GM06990 (cell line): Measurements from ENCODE around the gene SNAPC4.

Experiments
- DNase-seq: peaks from one replicate; pipeline ENCODE4 v3.0.0-alpha.2; 2011; ENCODE audit not compliant: insufficient read length; ENCODE audit errors: extremely low read depth
- H3K27me3 ChIP-seq: replicated peaks from 2 replicates; pipeline ENCODE4 v1.6.0; 2011; ENCODE audit warnings: low read length; ENCODE audit not compliant: control insufficient read depth, insufficient read depth
- H3K36me3 ChIP-seq: 2 replicates; pipeline ENCODE4 v1.5.1; 2011; ENCODE audit warnings: low read length; ENCODE audit not compliant: control insufficient read depth, insufficient read depth
- H3K4me3 ChIP-seq: replicated peaks from 2 replicates; pipeline ENCODE4 v1.5.1; 2011; ENCODE audit warnings: low read depth, mild to moderate bottlenecking, control low read depth, low read length
- TF ChIP-seq, protein P1 (sequence below): IDR thresholded peaks from 2 replicates; pipeline ENCODE4 v1.5.1; 2011; ENCODE audit warnings: low read length, control low read depth, mild to moderate bottlenecking, inconsistent platforms; ENCODE audit not compliant: insufficient read depth, poor library complexity, severe bottlenecking

SNAPC4 gene

DNA sequence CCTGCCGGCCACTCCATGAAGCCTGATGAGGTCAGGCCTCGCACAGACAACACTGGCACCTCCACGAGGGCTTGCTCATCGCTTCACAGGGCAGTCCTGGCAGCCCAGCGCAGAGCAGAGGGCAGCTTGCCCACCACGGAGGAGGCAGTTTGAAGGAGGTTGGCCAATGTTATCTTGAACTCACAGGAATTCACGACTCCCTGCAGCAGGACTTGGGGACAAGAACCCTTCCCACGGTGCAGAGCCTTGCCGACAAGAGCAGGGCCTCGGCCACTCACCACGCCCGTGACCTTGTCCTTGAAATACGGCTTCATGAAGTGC, 5.0 kb downstream of the SNAPC4 start:
- Histone ChIP-seq H3K27me3 (no peaks in the 10 kb centered on the region), H3K36me3 (peaks cover 51% of the 10 kb centered on the region), H3K4me3 (no peak overlapping the region)
- TF ChIP-seq, protein P1, sequence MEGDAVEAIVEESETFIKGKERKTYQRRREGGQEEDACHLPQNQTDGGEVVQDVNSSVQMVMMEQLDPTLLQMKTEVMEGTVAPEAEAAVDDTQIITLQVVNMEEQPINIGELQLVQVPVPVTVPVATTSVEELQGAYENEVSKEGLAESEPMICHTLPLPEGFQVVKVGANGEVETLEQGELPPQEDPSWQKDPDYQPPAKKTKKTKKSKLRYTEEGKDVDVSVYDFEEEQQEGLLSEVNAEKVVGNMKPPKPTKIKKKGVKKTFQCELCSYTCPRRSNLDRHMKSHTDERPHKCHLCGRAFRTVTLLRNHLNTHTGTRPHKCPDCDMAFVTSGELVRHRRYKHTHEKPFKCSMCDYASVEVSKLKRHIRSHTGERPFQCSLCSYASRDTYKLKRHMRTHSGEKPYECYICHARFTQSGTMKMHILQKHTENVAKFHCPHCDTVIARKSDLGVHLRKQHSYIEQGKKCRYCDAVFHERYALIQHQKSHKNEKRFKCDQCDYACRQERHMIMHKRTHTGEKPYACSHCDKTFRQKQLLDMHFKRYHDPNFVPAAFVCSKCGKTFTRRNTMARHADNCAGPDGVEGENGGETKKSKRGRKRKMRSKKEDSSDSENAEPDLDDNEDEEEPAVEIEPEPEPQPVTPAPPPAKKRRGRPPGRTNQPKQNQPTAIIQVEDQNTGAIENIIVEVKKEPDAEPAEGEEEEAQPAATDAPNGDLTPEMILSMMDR: no peak
- DNase-seq: no peak

DNA sequence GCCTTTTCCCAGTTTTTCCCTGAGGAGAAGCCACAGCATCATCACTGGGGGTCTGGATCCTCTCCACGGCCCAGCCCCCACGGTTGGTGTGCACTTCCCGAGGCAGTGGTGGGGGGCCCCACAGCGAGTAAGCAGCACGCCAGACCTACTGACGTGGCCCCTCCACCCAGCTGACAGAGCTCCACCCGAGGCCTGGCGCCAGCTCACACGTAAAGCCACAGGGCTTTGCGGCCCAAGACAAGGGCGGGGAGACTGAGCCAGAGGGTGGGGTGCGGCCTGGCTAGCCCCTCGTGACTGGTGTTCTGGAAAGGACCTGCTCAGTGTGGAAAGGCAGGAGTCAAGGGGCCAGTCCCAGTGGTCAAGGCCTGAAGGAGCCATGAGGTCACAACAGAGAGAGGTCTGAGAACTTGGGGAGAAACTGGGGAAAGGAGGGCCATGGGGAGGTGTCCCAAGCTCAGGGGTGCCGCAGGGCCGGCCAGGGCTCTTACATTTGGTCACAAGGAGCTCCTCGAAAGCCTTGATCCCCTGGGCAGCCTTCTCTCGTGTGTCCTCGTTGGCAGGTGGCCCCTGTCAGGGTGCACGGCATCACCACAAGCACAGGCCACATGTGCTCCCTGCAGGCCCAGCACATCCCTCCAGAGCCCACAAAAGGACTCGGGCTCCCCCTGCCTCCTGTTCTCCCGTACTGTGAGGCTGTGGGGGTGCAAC, 5.5 kb downstream of the SNAPC4 start:
- H3K4me3 ChIP-seq: no peak overlapping the region
- peaks cover 52% of the 10 kb centered on the region for H3K36me3 ChIP-seq
- TF ChIP-seq, protein P1: no peak
- H3K27me3 ChIP-seq: no peaks in the 10 kb centered on the region
- no peak for DNase-seq

DNA sequence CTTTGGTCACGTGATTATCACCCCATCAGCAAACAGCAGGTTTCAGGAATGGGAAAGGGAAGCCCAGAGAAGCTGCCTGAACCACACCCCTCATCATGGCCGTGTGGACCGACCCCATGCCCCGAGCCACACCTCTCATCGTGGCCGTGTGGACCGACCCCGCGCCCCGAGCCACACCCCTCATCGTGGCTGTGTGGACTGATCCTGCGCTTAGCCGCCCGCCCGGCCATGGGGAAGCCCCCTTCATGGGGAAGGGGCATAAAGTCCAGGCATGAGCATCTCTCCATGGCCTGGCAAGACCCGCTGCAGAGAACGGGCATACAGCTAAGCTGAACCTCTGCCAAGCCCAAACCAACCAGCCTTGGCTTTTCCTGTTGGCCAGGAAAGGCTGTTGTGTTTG, 6.4 kb downstream of the SNAPC4 start:
- H3K4me3 ChIP-seq: no peak overlapping the region
- TF ChIP-seq, protein P1: no peak
- no peaks in the 10 kb centered on the region for H3K27me3 ChIP-seq
- DNase-seq: no peak
- H3K36me3 ChIP-seq: peaks cover 59% of the 10 kb centered on the region

DNA sequence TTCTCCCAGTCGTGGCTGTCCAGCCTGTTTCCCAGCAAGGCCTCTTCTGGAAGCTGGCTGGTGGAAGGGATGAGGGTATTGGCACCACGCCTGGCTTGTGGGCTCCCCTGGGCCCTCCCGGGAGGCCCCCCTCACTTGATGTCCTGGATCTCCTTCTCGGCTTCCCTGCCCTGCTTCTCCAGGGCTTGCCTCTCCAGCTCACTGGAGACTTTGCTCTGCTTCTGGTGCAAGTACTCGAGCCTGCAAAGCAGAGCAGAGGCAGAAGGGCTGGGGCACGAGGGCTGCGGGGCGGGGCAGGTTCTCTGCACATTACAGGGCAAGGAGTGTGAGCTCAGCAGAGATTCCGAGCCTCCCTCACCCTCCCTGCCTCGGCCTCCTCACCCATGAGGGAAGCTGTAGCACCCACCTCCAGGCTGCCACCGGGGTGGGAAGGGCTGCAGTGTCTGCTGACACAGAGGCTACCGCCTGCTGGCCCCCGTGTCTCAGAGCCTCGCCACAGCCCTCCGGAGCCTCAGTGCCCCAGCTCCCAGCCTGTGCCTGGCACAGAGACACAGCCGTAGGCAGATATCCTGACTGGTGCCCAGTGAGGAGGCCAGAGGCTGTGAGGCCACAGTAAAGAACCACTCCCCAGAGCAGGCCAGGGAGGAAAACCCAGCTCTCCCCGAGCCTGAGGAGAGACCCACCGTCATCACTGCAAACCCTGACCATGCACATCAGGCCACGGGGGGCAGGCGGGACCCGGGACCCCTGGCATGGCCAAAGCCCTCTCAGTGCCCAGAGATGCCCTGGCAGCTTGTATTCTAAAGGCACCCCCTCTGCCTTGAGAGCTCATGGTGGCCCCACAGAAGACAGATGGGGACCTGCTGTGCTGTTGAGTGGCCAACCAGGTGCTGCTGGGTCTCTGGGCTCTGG, 7.2 kb downstream of the SNAPC4 start:
- H3K4me3 ChIP-seq: no peak overlapping the region
- TF ChIP-seq, protein P1: no peak
- H3K36me3 ChIP-seq: peaks cover 59% of the 10 kb centered on the region
- no peaks in the 10 kb centered on the region for H3K27me3 ChIP-seq
- no peak for DNase-seq

DNA sequence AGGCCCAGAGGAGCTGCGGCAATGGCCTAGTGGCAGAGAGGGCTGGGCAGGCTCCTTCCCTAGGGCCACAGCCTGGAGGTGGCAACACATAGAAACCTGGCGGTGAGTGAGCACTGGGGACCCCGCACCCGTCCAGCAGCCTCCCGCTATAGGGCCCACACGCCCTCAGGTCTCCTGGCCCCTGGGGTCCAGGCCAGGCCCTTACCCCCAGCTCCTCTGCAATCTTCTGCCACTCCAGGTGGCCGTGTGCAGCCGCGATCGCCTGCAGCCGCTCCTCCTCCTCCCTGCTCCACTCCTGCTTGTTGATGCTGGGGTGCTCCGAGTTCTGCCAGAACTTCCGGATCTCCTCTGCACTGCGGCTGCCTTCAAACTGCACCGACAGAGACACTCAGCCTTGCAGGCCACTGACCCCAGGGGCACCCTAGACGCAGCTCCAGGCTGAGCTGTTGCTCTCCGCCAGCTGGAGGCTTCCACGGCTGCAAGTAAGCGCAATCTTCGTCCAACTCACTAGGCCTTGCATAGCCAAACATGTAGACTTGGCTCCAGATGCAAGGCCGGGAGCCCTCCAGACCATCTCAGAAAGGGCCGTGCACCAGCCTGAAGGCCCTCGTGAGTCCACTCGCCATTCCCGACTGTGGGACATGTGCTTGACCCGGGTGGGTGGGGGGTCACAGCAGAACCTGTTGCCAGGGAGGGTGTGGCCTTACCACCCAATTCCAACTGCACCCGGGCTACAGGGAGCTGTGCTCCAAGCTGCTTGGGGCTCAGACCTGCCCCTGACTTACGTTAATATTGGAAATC, 8.0 kb downstream of the SNAPC4 start:
- TF ChIP-seq, protein P1: no peak
- no peaks in the 10 kb centered on the region for H3K27me3 ChIP-seq
- no peak overlapping the region for H3K4me3 ChIP-seq
- H3K36me3 ChIP-seq: peaks cover 61% of the 10 kb centered on the region
- DNase-seq: no peak
